CD4-positive, CD25-positive, alpha-beta regulatory T cell (primary cell): ENCODE data around the gene ERMAP. TPM values are rescaled to one million over a fixed set of nuclear protein-coding genes. Genes with fewer than 3 reads are reported as not detected.

Source experiments
- ATAC-seq, 2 donors: fragments of 150-1000 bp; cut with Tn5 transposase; one replicate each; pipeline ENCODE4 v1.10.0; 2021; ENCODE audit warnings: low read depth in 2 of 2, moderate number of reproducible peaks in 2 of 2, moderate library complexity in 1 of 2
- DNase-seq, 3 donors: peaks; one replicate each; pipeline versions ENCODE4 v3.0.0 to v3.0.0-alpha.2; 2012 to 2022; ENCODE audit warnings: mixed read lengths in 1 of 3
- H3K27ac ChIP-seq: one replicate; pipeline ENCODE4 v1.7.0; 2013; ENCODE audit warnings: mild to moderate bottlenecking, low read length; ENCODE audit not compliant: insufficient read depth, poor library complexity, severe bottlenecking
- H3K27me3 ChIP-seq: one replicate; pipeline ENCODE4 v1.7.0; 2013; ENCODE audit warnings: low read length; ENCODE audit not compliant: control insufficient read depth, insufficient read depth
- H3K36me3 ChIP-seq: one replicate; pipeline ENCODE4 v1.7.0; 2013; ENCODE audit warnings: mild to moderate bottlenecking, low read length, moderate library complexity; ENCODE audit not compliant: control insufficient read depth, insufficient read depth
- H3K4me1 ChIP-seq: 2 replicates; pipeline ENCODE4 v1.7.0; 2013; ENCODE audit warnings: mild to moderate bottlenecking, low read length; ENCODE audit not compliant: insufficient read depth, control insufficient read depth, poor library complexity, severe bottlenecking
- H3K4me3 ChIP-seq: one replicate; pipeline ENCODE4 v1.7.0; 2013; ENCODE audit warnings: low read depth, mild to moderate bottlenecking, low read length, moderate library complexity
- H3K9me3 ChIP-seq, 2 experiments: 1 replicate in 1 of 2; 2 replicates in 1 of 2; pipeline ENCODE4 v1.7.0; 2013; ENCODE audit warnings: low read length in 2 of 2, mild to moderate bottlenecking in 1 of 2, moderate library complexity in 1 of 2; ENCODE audit not compliant: control insufficient read depth in 2 of 2
- H3K27ac Mint-ChIP-seq, 3 donors: one replicate each; pipeline ENCODE4 v1.8.0; 2020 to 2022; ENCODE audit warnings: mild to moderate bottlenecking in 3 of 3, mixed read lengths in 3 of 3, moderate library complexity in 2 of 3
- H3K27me3 Mint-ChIP-seq: one replicate; pipeline ENCODE4 v1.8.0; 2022; ENCODE audit warnings: mild to moderate bottlenecking, mixed read lengths
- H3K36me3 Mint-ChIP-seq: one replicate; pipeline ENCODE4 v1.8.0; 2020; ENCODE audit warnings: mixed read lengths
- H3K4me1 Mint-ChIP-seq, 4 donors: one replicate each; pipeline ENCODE4 v1.8.0; 2020 to 2022; ENCODE audit warnings: mixed read lengths in 4 of 4, mild to moderate bottlenecking in 1 of 4
- H3K4me3 Mint-ChIP-seq, 4 donors: one replicate each; pipeline ENCODE4 v1.8.0; 2020 to 2022; ENCODE audit warnings: mild to moderate bottlenecking in 4 of 4, mixed read lengths in 4 of 4, moderate library complexity in 3 of 4
- H3K9me3 Mint-ChIP-seq, 7 donors: one replicate each; pipeline ENCODE4 v1.8.0; 2020 to 2022; ENCODE audit warnings: mixed read lengths in 7 of 7, mild to moderate bottlenecking in 3 of 7, moderate library complexity in 2 of 7
- polyA plus RNA-seq, 4 donors: library from polyadenylated mRNA; unstranded; fragments of 300-500 nt; fragmentation: Illumina TruSeq; gene quantifications; one replicate each; pipeline ENCODE4 v1.2.3, GENCODE V29; 2021
- total RNA-seq: library from RNA; stranded (reverse); gene quantifications from one replicate; pipeline ENCODE4 v1.2.3, GENCODE V29; 2022

ERMAP gene
- total and polyA plus RNA-seq, 5 donors from 2014 or later: 2.8 to 4.9 (median 4.0) TPM

DNA sequence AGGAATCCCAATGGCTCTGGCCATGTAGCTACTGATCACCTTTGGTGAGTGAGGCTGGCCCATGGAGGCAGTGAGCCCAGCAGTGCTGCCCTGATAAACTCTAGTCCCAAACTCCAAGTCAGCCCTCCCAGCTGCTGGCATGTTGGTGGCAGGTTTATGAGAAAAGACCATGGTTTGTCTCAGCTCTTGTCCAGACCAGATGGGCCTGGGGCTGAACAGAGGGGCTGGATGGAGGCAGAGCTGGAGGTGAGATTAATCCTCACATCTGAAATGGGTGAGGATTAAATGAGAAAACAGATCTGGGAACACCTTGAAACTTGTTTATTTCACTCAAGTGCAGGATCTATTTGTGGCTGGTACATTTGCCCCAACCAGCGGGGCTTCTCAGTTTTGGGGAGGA is 28.9 kb upstream of the ERMAP start:
- Histone ChIP-seq H3K27ac (no peak overlapping the region), H3K9me3 (no peaks in the 10 kb centered on the region), H3K36me3 (no peaks in the 10 kb centered on the region), H3K27me3 (no peaks in the 10 kb centered on the region), H3K4me1 (peaks cover 15% of the 10 kb centered on the region), H3K4me3 (no peak overlapping the region)
- no peaks in the 10 kb centered on the region for H3K27me3 Mint-ChIP-seq
- no peaks in the 10 kb centered on the region for H3K9me3 Mint-ChIP-seq
- DNase-seq (no peak), ATAC-seq (no peak)
- H3K4me3 Mint-ChIP-seq: peak overlapping the region in 1 of 4 donors; percentile 76
- peaks cover 7% of the 10 kb centered on the region for H3K36me3 Mint-ChIP-seq
- peaks cover 10 to 20% (median 14%) of the 10 kb centered on the region in 4 donors for H3K4me1 Mint-ChIP-seq
- peak overlapping the region in 1 of 3 donors; percentile 12 for H3K27ac Mint-ChIP-seq

DNA sequence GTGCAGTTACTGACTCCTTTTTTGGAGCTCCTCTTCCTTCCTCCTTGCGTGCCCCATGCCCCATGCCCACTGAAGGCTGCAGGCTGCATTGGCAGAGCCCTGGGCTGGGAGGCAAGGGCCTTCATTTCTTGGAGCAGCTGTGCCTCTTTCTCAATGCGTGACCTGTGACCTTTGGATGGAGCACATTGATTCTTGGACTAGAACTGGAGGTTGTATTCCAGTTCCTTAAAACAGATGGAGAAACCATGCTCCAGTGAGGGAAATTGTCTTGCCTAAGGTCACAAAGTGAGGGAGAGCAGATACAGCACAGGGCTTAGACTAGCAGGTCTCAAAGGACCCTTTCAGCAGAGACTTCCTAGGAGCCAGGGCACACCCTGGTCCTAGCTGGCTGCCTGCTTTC is 23.1 kb upstream of the ERMAP start:
- Histone ChIP-seq H3K27me3 (no peaks in the 10 kb centered on the region), H3K9me3 (no peaks in the 10 kb centered on the region), H3K27ac (no peak overlapping the region), H3K4me1 (no peaks in the 10 kb centered on the region), H3K4me3 (no peak overlapping the region), H3K36me3 (no peaks in the 10 kb centered on the region)
- no peak overlapping the region for H3K27ac Mint-ChIP-seq
- no peaks in the 10 kb centered on the region for H3K9me3 Mint-ChIP-seq
- no peaks in the 10 kb centered on the region for H3K27me3 Mint-ChIP-seq
- ATAC-seq: no peak
- H3K4me3 Mint-ChIP-seq: no peak overlapping the region
- no peaks in the 10 kb centered on the region for H3K4me1 Mint-ChIP-seq
- no peak for DNase-seq
- H3K36me3 Mint-ChIP-seq: no peaks in the 10 kb centered on the region

DNA sequence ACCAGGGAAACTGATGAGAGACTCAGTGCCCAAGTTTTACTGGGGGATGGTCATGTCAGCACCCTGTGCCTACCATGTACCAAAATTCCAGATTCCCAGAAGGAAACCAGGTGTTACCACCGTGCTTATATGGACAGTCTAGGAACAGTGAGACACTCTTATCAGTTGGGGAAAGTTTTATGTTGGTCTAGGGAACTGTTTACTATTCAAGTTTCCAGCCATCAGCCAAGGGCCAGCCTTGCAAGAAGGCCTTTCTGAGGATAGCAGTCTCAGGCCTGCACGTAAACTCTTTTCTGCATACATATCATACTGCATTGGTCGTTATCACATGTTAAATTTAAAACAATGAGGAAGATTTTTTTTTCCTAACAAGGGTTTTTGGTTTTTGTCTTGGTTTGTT is 19.5 kb upstream of the ERMAP start:
- H3K4me1 Mint-ChIP-seq: no peaks in the 10 kb centered on the region
- Histone ChIP-seq H3K27me3 (no peaks in the 10 kb centered on the region), H3K27ac (no peak overlapping the region), H3K4me3 (no peak overlapping the region), H3K9me3 (no peaks in the 10 kb centered on the region), H3K4me1 (no peaks in the 10 kb centered on the region), H3K36me3 (no peaks in the 10 kb centered on the region)
- peaks cover 14% of the 10 kb centered on the region for H3K27me3 Mint-ChIP-seq
- H3K36me3 Mint-ChIP-seq: no peaks in the 10 kb centered on the region
- H3K4me3 Mint-ChIP-seq: no peak overlapping the region
- H3K27ac Mint-ChIP-seq: peak overlapping the region in 1 of 3 donors; percentile 55
- no peak for DNase-seq
- no peaks in the 10 kb centered on the region for H3K9me3 Mint-ChIP-seq
- no peak for ATAC-seq

DNA sequence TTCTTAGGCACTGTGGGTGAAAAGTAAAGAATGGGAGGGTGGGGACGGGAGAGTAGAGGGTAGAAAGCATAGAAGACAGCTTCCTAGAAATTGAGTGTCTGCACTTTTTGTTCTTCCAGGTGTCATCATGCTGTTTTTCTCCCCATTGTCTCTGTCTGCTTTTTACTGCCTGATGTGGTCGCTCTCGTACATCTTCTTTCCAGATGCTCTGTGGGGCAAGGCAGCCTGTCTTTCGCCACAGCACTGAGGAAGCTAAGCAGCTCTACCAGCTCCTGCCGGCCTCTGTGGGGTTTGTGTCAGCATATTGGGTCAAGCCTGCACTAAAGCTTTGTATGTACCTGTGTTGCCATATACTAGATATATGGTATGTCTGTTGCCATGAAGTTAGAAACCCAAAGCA is 18.9 kb upstream of the ERMAP start:
- no peak overlapping the region for H3K27ac Mint-ChIP-seq

DNA sequence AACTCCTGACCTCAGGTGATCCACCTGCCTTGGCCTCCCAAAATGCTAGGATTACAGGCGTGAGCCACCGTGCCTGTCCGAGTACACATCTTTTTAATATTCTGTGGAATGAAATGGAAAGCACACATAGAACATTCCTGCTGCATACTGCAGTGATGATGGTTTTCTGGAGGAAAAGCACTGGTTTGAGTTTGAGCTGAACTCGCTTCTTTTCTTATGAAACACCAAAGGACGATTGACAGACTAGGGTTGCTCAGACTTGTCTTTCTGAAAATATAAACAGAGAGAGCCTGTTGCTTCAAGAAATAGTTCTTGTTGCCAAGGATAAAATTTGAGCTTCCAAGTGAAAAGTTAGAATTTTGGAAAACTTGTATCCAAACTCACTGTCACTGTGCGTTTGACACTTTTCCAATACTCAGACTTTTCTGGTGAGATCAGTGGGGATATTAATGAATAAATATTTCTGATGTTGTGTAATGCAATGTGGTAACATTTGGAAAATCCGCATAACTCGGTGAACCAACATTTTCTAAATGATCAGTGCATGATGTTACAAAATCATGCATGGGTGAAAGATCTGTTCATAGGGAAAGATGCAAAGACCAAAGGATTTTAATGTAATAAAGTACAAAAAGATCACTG is 15.0 kb upstream of the ERMAP start:
- Histone ChIP-seq H3K27me3 (no peaks in the 10 kb centered on the region), H3K27ac (no peak overlapping the region), H3K9me3 (no peaks in the 10 kb centered on the region), H3K4me1 (peaks cover 12% of the 10 kb centered on the region), H3K36me3 (peaks cover 3% of the 10 kb centered on the region), H3K4me3 (no peak overlapping the region)
- ATAC-seq (no peak), DNase-seq (no peak)
- H3K27me3 Mint-ChIP-seq: peaks cover 14% of the 10 kb centered on the region
- no peak overlapping the region for H3K4me3 Mint-ChIP-seq
- peaks cover 17% of the 10 kb centered on the region for H3K36me3 Mint-ChIP-seq
- H3K9me3 Mint-ChIP-seq: peaks cover 0 to 2% (median 0%) of the 10 kb centered on the region in 7 donors
- no peak overlapping the region for H3K27ac Mint-ChIP-seq
- peaks cover 4 to 20% (median 13%) of the 10 kb centered on the region in 4 donors for H3K4me1 Mint-ChIP-seq

More for the DNA sequence above, 18.9 kb upstream of the ERMAP start:
- Mint-ChIP-seq H3K9me3 (no peaks in the 10 kb centered on the region), H3K4me1 (no peaks in the 10 kb centered on the region), H3K27me3 (peaks cover 14% of the 10 kb centered on the region), H3K36me3 (no peaks in the 10 kb centered on the region), H3K4me3 (no peak overlapping the region)
- ATAC-seq (no peak), DNase-seq (peak in 1 of 3 donors; percentile 17)
- H3K27me3 ChIP-seq: no peaks in the 10 kb centered on the region
- no peaks in the 10 kb centered on the region for H3K36me3 ChIP-seq
- H3K9me3 ChIP-seq: no peaks in the 10 kb centered on the region
- no peaks in the 10 kb centered on the region for H3K4me1 ChIP-seq
- no peak overlapping the region for H3K4me3 ChIP-seq
- H3K27ac ChIP-seq: no peak overlapping the region

DNA sequence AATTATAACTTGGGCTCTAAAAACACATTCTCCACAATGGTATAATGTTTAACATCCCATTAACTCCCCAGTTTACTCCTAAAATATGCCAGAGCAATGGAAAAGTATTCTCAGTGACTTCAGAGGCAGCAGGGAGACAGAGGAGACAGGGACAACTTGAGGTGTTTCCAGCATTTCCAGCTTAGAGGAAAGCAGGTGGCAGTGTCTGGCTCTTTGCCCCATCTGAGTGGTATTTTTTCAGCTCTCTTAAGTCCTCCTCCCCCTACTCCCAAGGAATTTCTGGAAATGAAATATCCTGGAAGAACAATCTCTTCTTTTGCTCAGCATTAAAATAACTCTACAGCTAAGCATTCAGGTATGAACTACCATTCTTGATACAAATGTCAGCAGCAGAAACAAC is 10.8 kb upstream of the ERMAP start:
- Mint-ChIP-seq H3K9me3 (peaks cover 0 to 2% (median 0%) of the 10 kb centered on the region in 7 donors), H3K4me1 (peaks cover 11 to 38% (median 27%) of the 10 kb centered on the region in 4 donors), H3K27ac (peak overlapping the region; percentile 26 to 91 (median 81)), H3K27me3 (peaks cover 6% of the 10 kb centered on the region), H3K36me3 (peaks cover 26% of the 10 kb centered on the region), H3K4me3 (peak overlapping the region in 2 of 4 donors; percentile 13 to 34)
- Histone ChIP-seq H3K36me3 (peaks cover 6% of the 10 kb centered on the region), H3K27me3 (no peaks in the 10 kb centered on the region), H3K4me3 (no peak overlapping the region), H3K27ac (peak overlapping the region; percentile 68), H3K9me3 (no peaks in the 10 kb centered on the region), H3K4me1 (peaks cover 23% of the 10 kb centered on the region)
- DNase-seq: no peak
- ATAC-seq: no peak

DNA sequence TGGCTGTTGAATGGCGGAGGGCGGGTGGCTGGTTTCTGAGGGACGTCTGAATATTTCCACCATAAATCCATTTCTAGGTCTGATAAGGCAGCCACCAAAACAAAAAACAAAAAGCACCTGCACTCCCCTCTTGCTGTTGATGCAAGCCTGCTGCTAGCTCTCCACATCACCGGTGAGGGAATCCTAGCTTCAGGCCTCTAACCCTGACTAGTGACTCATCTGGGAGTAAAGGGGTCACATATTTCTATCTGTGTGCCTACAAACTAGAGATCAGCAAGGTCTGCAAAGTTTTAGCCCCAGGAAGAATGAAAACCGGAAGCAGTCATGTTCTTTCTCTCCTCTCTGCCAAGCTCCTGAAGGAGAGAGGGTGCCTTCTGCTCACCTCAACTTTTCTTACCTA is 10.3 kb upstream of the ERMAP start:
- H3K4me1 ChIP-seq: peaks cover 23% of the 10 kb centered on the region
- Mint-ChIP-seq H3K36me3 (peaks cover 29% of the 10 kb centered on the region), H3K9me3 (peaks cover 0 to 2% (median 0%) of the 10 kb centered on the region in 7 donors), H3K4me1 (peaks cover 14 to 42% (median 28%) of the 10 kb centered on the region in 4 donors), H3K4me3 (peak overlapping the region; percentile 13 to 57 (median 36)), H3K27me3 (peaks cover 6% of the 10 kb centered on the region), H3K27ac (peak overlapping the region; percentile 81 to 91 (median 83))
- H3K9me3 ChIP-seq: no peaks in the 10 kb centered on the region
- DNase-seq (no peak), ATAC-seq (no peak)
- peak overlapping the region; percentile 42 for H3K4me3 ChIP-seq
- H3K27me3 ChIP-seq: no peaks in the 10 kb centered on the region
- H3K36me3 ChIP-seq: peaks cover 7% of the 10 kb centered on the region
- H3K27ac ChIP-seq: peak overlapping the region; percentile 68
